HCT116 (cell line): ENCODE data around the gene SMIM24.

Source experiments
- CTCF ChIP-seq, 3 experiments: fragments of 200-600 bp in 1 of 3; sonication (generic) in 1 of 3; IDR thresholded peaks in 2 of 3; conservative IDR thresholded peaks in 1 of 3; 2 replicates each; pipeline ENCODE4 v1.5.1; 2012 to 2017; ENCODE audit warnings: low read depth in 2 of 3, low read length in 2 of 3, antibody characterized with exemption in 1 of 3, borderline replicate concordance in 1 of 3, control low read depth in 1 of 3, mild to moderate bottlenecking in 1 of 3, mixed read lengths in 1 of 3, mixed run types in 1 of 3, moderate library complexity in 1 of 3; ENCODE audit not compliant: insufficient read depth in 1 of 3
- EZH2 ChIP-seq: fragments of 200-600 bp; sonication (generic); IDR thresholded peaks from 2 replicates; pipeline ENCODE4 v1.6.1; 2017; ENCODE audit warnings: antibody characterized with exemption, mixed run types
- EZH2phosphoT487 ChIP-seq: fragments of 200-600 bp; IDR thresholded peaks from 2 replicates; pipeline ENCODE4 v1.6.1; 2018; ENCODE audit warnings: antibody characterized with exemption, borderline replicate concordance
- POLR2AphosphoS5 ChIP-seq: IDR thresholded peaks from 2 replicates; pipeline ENCODE4 v1.6.1; 2011; ENCODE audit warnings: mild to moderate bottlenecking, low read depth, low read length, moderate library complexity
- ZFX ChIP-seq: fragments of 450-650 bp; IDR thresholded peaks from 2 replicates; pipeline ENCODE4 v1.6.1; 2017

- TF ChIP-seq CTCF (IDR thresholded peaks at IDR 0.05 in 2 of 3, conservative IDR thresholded peaks at IDR 0.05 in 1 of 3; ENCODE audit: borderline replicate concordance in 1 of 3, insufficient read depth in 1 of 3, low read depth in 2 of 3, low read length in 2 of 3) (no peak), POLR2AphosphoS5 (no peak), EZH2 (no peak), ZFX (no peak), EZH2phosphoT487 (no peak)
Measured at GRCh38 chr19:3528080-3528479, 47.8 kb upstream of the SMIM24 start.
